Ovary (tissue), 3 donors: ENCODE measurements around the gene IL1RAPL2.

Experiments
- CTCF ChIP-seq, 3 donors: fragments of 450-650 bp in 2 of 3; fragments of 200-600 bp in 1 of 3; IDR thresholded peaks; one replicate each; pipeline versions ENCODE4 v1.5.1 to v1.8.0; 2016 to 2022; ENCODE audit warnings: antibody characterized with exemption in 3 of 3, mild to moderate bottlenecking in 1 of 3
- EP300 ChIP-seq: sonication (generic); formaldehyde crosslinking; IDR thresholded peaks from one replicate; pipeline ENCODE4 v1.6.1; 2017; ENCODE audit warnings: antibody characterized with exemption
- POLR2A ChIP-seq: fragments of 450-650 bp; IDR thresholded peaks from one replicate; pipeline ENCODE4 v1.6.1; 2017; ENCODE audit warnings: antibody characterized with exemption, mild to moderate bottlenecking, moderate library complexity
- donor health status: DM: no; HTN: no; CAD: no.

- no peak for TF ChIP-seq CTCF (IDR thresholded peaks at IDR 0.05)
- no peak for TF ChIP-seq EP300
- TF ChIP-seq POLR2A, result no peak
These were observed 441.0 kb downstream of the IL1RAPL2 start for GRCh38 chrX:105006996-105007395.
